Measurements from ENCODE around the gene KCNQ5.

DNA sequence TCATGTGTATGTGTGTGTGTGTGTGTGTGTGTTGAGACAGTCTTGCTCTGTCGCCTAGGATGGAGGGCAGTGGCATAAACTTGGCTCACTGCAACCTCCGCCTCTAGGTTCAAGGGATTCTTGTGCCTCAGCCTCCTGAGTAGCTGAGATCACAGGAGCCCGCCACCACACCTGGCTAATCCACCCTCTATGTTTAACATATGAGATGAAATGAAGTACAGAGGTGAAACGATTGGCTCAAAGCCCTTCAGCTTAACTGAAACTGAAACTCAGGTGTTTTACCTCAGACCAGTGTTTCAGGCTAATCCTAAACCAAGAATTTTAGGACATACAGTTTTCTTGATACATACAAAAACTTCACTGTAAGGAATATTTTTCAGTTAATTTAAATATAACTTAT lies 167.3 kb downstream of the KCNQ5 start:
- no peak for TF ChIP-seq EZH2 (IDR thresholded peaks at IDR 0.05; ENCODE audit: borderline replicate concordance, low read length)
- TF ChIP-seq, protein P1, sequence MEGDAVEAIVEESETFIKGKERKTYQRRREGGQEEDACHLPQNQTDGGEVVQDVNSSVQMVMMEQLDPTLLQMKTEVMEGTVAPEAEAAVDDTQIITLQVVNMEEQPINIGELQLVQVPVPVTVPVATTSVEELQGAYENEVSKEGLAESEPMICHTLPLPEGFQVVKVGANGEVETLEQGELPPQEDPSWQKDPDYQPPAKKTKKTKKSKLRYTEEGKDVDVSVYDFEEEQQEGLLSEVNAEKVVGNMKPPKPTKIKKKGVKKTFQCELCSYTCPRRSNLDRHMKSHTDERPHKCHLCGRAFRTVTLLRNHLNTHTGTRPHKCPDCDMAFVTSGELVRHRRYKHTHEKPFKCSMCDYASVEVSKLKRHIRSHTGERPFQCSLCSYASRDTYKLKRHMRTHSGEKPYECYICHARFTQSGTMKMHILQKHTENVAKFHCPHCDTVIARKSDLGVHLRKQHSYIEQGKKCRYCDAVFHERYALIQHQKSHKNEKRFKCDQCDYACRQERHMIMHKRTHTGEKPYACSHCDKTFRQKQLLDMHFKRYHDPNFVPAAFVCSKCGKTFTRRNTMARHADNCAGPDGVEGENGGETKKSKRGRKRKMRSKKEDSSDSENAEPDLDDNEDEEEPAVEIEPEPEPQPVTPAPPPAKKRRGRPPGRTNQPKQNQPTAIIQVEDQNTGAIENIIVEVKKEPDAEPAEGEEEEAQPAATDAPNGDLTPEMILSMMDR (IDR thresholded peaks at IDR 0.05; ENCODE audit: low read length) = no peak
